Measurements from ENCODE around the gene AHDC1.

DNA sequence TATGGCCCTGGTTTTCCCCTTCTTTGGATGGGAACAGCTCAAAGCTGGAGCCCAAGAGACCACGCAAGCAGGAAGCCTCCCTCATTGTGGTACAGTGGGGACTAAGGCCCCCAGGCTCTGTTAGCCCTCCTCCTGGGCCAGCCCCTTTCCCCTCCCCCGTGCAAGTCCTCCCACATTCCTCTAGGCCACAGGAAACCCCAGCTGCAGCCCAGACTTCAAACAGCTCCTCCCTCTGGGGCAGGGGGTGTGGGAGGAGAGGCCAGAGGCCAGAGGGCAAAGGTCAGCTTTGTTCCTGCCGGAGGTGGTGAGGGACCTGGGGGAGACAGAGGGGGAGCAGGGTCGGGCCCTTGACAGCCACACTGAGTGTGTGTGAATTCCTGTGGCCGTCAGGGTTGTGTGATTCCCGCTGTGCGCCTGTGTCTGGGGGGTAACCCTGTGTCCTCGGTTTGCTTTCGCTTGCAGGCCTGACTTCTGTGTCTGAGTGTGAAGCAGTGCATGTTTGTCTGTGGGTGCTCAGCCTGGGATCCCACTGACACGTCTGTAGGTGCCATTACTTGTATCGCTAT is 3.4 kb upstream of the AHDC1 start:
- TF ChIP-seq, protein P1, sequence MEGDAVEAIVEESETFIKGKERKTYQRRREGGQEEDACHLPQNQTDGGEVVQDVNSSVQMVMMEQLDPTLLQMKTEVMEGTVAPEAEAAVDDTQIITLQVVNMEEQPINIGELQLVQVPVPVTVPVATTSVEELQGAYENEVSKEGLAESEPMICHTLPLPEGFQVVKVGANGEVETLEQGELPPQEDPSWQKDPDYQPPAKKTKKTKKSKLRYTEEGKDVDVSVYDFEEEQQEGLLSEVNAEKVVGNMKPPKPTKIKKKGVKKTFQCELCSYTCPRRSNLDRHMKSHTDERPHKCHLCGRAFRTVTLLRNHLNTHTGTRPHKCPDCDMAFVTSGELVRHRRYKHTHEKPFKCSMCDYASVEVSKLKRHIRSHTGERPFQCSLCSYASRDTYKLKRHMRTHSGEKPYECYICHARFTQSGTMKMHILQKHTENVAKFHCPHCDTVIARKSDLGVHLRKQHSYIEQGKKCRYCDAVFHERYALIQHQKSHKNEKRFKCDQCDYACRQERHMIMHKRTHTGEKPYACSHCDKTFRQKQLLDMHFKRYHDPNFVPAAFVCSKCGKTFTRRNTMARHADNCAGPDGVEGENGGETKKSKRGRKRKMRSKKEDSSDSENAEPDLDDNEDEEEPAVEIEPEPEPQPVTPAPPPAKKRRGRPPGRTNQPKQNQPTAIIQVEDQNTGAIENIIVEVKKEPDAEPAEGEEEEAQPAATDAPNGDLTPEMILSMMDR (IDR thresholded peaks at IDR 0.05): peak in 1 of 3 donors; percentile 14
- TF ChIP-seq POLR2A (IDR thresholded peaks at IDR 0.05): no peak
